Panc1 (cell line): ENCODE data around the gene CUL4A.

Experiments
- CTCF ChIP-seq: fragments of 450-650 bp; IDR thresholded peaks from 2 replicates; pipeline ENCODE4 v1.5.1; 2017; ENCODE audit warnings: mild to moderate bottlenecking
- POLR2AphosphoS5 ChIP-seq: IDR thresholded peaks from 2 replicates; pipeline ENCODE4 v1.6.1; 2012; ENCODE audit warnings: mild to moderate bottlenecking, low read depth, low read length, moderate library complexity
- TCF7L2 ChIP-seq: IDR thresholded peaks from 2 replicates; pipeline ENCODE4 v1.6.1; 2011; ENCODE audit warnings: mild to moderate bottlenecking, low read depth, low read length, inconsistent platforms
- TF ChIP-seq, protein P1 (sequence below), 2 experiments: IDR thresholded peaks; 2 replicates each; pipeline ENCODE4 v1.6.1; 2011 to 2012; ENCODE audit warnings: low read depth in 2 of 2, control low read depth in 1 of 2, low read length in 1 of 2, mild to moderate bottlenecking in 1 of 2, moderate library complexity in 1 of 2; ENCODE audit not compliant: insufficient read depth in 1 of 2

- TF ChIP-seq CTCF: no peak
- TF ChIP-seq, protein P1, sequence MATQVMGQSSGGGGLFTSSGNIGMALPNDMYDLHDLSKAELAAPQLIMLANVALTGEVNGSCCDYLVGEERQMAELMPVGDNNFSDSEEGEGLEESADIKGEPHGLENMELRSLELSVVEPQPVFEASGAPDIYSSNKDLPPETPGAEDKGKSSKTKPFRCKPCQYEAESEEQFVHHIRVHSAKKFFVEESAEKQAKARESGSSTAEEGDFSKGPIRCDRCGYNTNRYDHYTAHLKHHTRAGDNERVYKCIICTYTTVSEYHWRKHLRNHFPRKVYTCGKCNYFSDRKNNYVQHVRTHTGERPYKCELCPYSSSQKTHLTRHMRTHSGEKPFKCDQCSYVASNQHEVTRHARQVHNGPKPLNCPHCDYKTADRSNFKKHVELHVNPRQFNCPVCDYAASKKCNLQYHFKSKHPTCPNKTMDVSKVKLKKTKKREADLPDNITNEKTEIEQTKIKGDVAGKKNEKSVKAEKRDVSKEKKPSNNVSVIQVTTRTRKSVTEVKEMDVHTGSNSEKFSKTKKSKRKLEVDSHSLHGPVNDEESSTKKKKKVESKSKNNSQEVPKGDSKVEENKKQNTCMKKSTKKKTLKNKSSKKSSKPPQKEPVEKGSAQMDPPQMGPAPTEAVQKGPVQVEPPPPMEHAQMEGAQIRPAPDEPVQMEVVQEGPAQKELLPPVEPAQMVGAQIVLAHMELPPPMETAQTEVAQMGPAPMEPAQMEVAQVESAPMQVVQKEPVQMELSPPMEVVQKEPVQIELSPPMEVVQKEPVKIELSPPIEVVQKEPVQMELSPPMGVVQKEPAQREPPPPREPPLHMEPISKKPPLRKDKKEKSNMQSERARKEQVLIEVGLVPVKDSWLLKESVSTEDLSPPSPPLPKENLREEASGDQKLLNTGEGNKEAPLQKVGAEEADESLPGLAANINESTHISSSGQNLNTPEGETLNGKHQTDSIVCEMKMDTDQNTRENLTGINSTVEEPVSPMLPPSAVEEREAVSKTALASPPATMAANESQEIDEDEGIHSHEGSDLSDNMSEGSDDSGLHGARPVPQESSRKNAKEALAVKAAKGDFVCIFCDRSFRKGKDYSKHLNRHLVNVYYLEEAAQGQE (IDR thresholded peaks at IDR 0.05; ENCODE audit: insufficient read depth in 1 of 2, low read depth in 2 of 2, low read length in 1 of 2): no peak
- no peak for TF ChIP-seq POLR2AphosphoS5
- no peak for TF ChIP-seq TCF7L2
These were observed 62.6 kb downstream of the CUL4A start for GRCh38 chr13:113272031-113272430.
